IMR-90 (cell line): ENCODE data around the gene TWSG1. TPM values are rescaled to one million over a fixed set of nuclear protein-coding genes. Genes with fewer than 3 reads are reported as not detected.

Experiments
- ATAC-seq: fragments of 200-7000 bp; cut with Tn5 transposase; 2 replicates; pipeline ENCODE4 v1.9.1; 2020; ENCODE audit warnings: low read depth, mild to moderate bottlenecking, moderate library complexity
- BruUV-seq: library from RNA; stranded (reverse); fragments of 400-500 nt; replicated peaks from 2 replicates; lab custom pipeline; 2021; lab: Mats Ljungman, UMichigan
- CTCF ChIA-PET: fragments of 300-600 bp; formaldehyde crosslinking; extraction: SDS; loops from one replicate; lab custom pipeline; 2021; ENCODE audit warnings: antibody characterized with exemption; lab: Yijun Ruan, JAX
- POLR2A ChIA-PET: fragments of 300-600 bp; sonication (Branson Sonifier 250); formaldehyde crosslinking; loops from one replicate; lab custom pipeline; 2022; ENCODE audit warnings: antibody characterized with exemption; ENCODE audit not compliant: unreplicated experiment; lab: Charles Lee
- DNase-seq: peaks from one replicate; pipeline ENCODE4 v3.0.0; 2013
- H2AFZ ChIP-seq: replicated peaks from 2 replicates; pipeline ENCODE3; 2013; ENCODE audit warnings: low read length, mild to moderate bottlenecking; ENCODE audit not compliant: poor library complexity
- H2AK5ac ChIP-seq: 2 replicates; pipeline ENCODE4 v1.6.1; 2013; ENCODE audit warnings: low read depth, low read length, inconsistent platforms
- H2AK9ac ChIP-seq: replicated peaks from 2 replicates; pipeline ENCODE3; 2013; ENCODE audit warnings: mild to moderate bottlenecking, low read depth, low read length, moderate library complexity; ENCODE audit not compliant: poor library complexity
- H2BK120ac ChIP-seq: 2 replicates; pipeline ENCODE4 v1.6.1; 2013; ENCODE audit warnings: low read depth, low read length, inconsistent platforms
- H2BK15ac ChIP-seq: 3 replicates; pipeline ENCODE4 v1.6.1; 2013; ENCODE audit warnings: low read depth, low read length, inconsistent platforms
- H2BK20ac ChIP-seq: 2 replicates; pipeline ENCODE4 v1.6.1; 2013; ENCODE audit warnings: low read depth, mild to moderate bottlenecking, inconsistent platforms, low read length, moderate library complexity
- H2BK5ac ChIP-seq: 2 replicates; pipeline ENCODE4 v1.6.1; 2013; ENCODE audit warnings: mild to moderate bottlenecking, low read depth, low read length, inconsistent platforms; ENCODE audit not compliant: poor library complexity, severe bottlenecking
- H3K14ac ChIP-seq: replicated peaks from 2 replicates; pipeline ENCODE4 v1.6.1; 2013; ENCODE audit warnings: low read depth, low read length, inconsistent platforms
- H3K18ac ChIP-seq: 2 replicates; pipeline ENCODE4 v1.6.1; 2013; ENCODE audit warnings: low read depth, low read length, control low read depth
- H3K23ac ChIP-seq: 2 replicates; pipeline ENCODE4 v1.6.1; 2013; ENCODE audit warnings: low read depth, low read length, inconsistent platforms
- H3K27ac ChIP-seq: 2 replicates; pipeline ENCODE4 v1.5.1; 2013; ENCODE audit warnings: mild to moderate bottlenecking, control low read depth, low read length; ENCODE audit not compliant: insufficient read depth
- H3K27me3 ChIP-seq: 2 replicates; pipeline ENCODE4 v1.6.1; 2013; ENCODE audit warnings: low read length; ENCODE audit not compliant: control insufficient read depth, insufficient read depth
- H3K36me3 ChIP-seq: 2 replicates; pipeline ENCODE4 v1.6.1; 2013; ENCODE audit warnings: low read length, mixed read lengths; ENCODE audit not compliant: control insufficient read depth, insufficient read depth
- H3K4ac ChIP-seq: 2 replicates; pipeline ENCODE4 v1.6.1; 2013; ENCODE audit warnings: low read depth, low read length, inconsistent platforms
- H3K4me1 ChIP-seq: 2 replicates; pipeline ENCODE4 v1.6.1; 2013; ENCODE audit warnings: low read length, mixed read lengths; ENCODE audit not compliant: control insufficient read depth, insufficient read depth
- H3K4me2 ChIP-seq: 2 replicates; pipeline ENCODE4 v1.6.1; 2013; ENCODE audit warnings: low read depth, mild to moderate bottlenecking, control low read depth, low read length, moderate library complexity
- H3K4me3 ChIP-seq: 2 replicates; pipeline ENCODE4 v1.5.1; 2013; ENCODE audit warnings: low read depth, mild to moderate bottlenecking, control low read depth, low read length, moderate library complexity; ENCODE audit not compliant: insufficient read depth
- H3K56ac ChIP-seq: 2 replicates; pipeline ENCODE4 v1.6.1; 2013; ENCODE audit warnings: low read length, inconsistent platforms; ENCODE audit not compliant: insufficient read depth; ENCODE audit errors: extremely low read depth
- H3K79me1 ChIP-seq, 2 experiments: 2 replicates each; pipeline ENCODE4 v1.6.1; 2013; ENCODE audit warnings: low read length in 2 of 2, inconsistent platforms in 1 of 2, low read depth in 1 of 2
- H3K9ac ChIP-seq: 2 replicates; pipeline ENCODE4 v1.6.1; 2013; ENCODE audit warnings: low read depth, low read length, control low read depth
- H3K9me1 ChIP-seq: 2 replicates; pipeline ENCODE4 v1.6.1; 2013; ENCODE audit warnings: low read length, inconsistent platforms; ENCODE audit not compliant: insufficient read depth
- H3K9me3 ChIP-seq: 2 replicates; pipeline ENCODE4 v1.6.1; 2013; ENCODE audit warnings: low read length; ENCODE audit not compliant: control insufficient read depth, insufficient read depth
- H4K20me1 ChIP-seq: 2 replicates; pipeline ENCODE4 v1.6.1; 2013; ENCODE audit warnings: low read length, inconsistent platforms; ENCODE audit not compliant: insufficient read depth
- H4K5ac ChIP-seq: 2 replicates; pipeline ENCODE4 v1.6.1; 2013; ENCODE audit warnings: mild to moderate bottlenecking, low read depth, low read length, control low read depth
- H4K8ac ChIP-seq, 2 experiments: 2 replicates each; pipeline ENCODE4 v1.6.1; 2013; ENCODE audit warnings: low read depth in 2 of 2, low read length in 2 of 2, control low read depth in 1 of 2, inconsistent platforms in 1 of 2
- H4K91ac ChIP-seq: 2 replicates; pipeline ENCODE4 v1.6.1; 2013; ENCODE audit warnings: low read depth, low read length, inconsistent platforms; ENCODE audit not compliant: insufficient read depth
- CEBPB ChIP-seq: IDR thresholded peaks from 2 replicates; pipeline ENCODE4 v1.6.1; 2012; ENCODE audit warnings: low read depth, low read length, improper control_type of control experiment
- dilution Hi-C: fragments of 300-500 bp; cut with HindIII; formaldehyde crosslinking; loops from one replicate; pipeline ENCODE4 v1.14.3; 2018; ENCODE audit warnings: low sequenced_read_pairs; ENCODE audit not compliant: unreplicated experiment
- in situ Hi-C: fragments of 300-500 bp; cut with MboI; formaldehyde crosslinking; loops from 3 replicates; pipeline ENCODE4 v1.14.3; 2019; ENCODE audit warnings: low sequenced_read_pairs, inconsistent platforms, mixed read lengths
- intact Hi-C: fragments of 100-400 bp; cut with micrococcal nuclease; formaldehyde crosslinking; loops from 2 replicates; pipeline ENCODE4 v1.10.0; 2022
- polyA plus RNA-seq, 3 experiments: library from polyadenylated mRNA; depleted of rRNA; stranded (reverse); fragments of >200 nt; gene quantifications; 2 replicates each; pipeline ENCODE4 v1.2.3, GENCODE V29; 2012; ENCODE audit warnings: low replicate concordance in 1 of 3
- total RNA-seq: library from RNA; depleted of rRNA; stranded (reverse); fragments of >200 nt; gene quantifications from 2 replicates; pipeline ENCODE4 v1.2.3, GENCODE V29; 2012

Gene TWSG1
- total and polyA plus RNA-seq, 2 of the 4 experiments (the other 2 are of a cell fraction) = 80.4 to 115 TPM

- peak overlapping the region; percentile 74 for H3K4me2 ChIP-seq
- no peak overlapping the region; a peak in 1 of 4 replicates for H4K8ac ChIP-seq
- no peak overlapping the region for H3K9ac ChIP-seq
- ChIA-PET POLR2A (no interaction called here), CTCF (interaction anchor here (0.6 kb wide), 1 partner anchor 10 kb away, joined by 3 read pairs; no protein-coding TSS in a partner anchor)
- no peak overlapping the region for H4K5ac ChIP-seq
- H3K27ac ChIP-seq = peak overlapping the region; percentile 60; the same call in 1 of the 2 replicates
- H3K36me3 ChIP-seq = peaks cover 15% of the 10 kb centered on the region
- H2BK15ac ChIP-seq = no peak overlapping the region
- no peaks in the 10 kb centered on the region for H3K27me3 ChIP-seq
- dilution Hi-C loops = no loop called here
- H2AK9ac ChIP-seq = no peak overlapping the region
- H2BK20ac ChIP-seq = no peak overlapping the region
- in situ Hi-C loops = no loop called here
- H3K4ac ChIP-seq = no peak overlapping the region
- peak overlapping the region; percentile 85 for H2BK5ac ChIP-seq
- no peaks in the 10 kb centered on the region; the same call in none of the 2 replicates for H3K9me1 ChIP-seq
- H2AFZ ChIP-seq = no peak overlapping the region
- no peak overlapping the region for H3K4me3 ChIP-seq
- BruUV-seq = no TSS peak
- H3K14ac ChIP-seq = no peak overlapping the region
- no peak overlapping the region for H3K56ac ChIP-seq
- H2BK120ac ChIP-seq = no peak overlapping the region
- H3K4me1 ChIP-seq = peaks cover 15% of the 10 kb centered on the region
- H4K20me1 ChIP-seq = peaks cover 40% of the 10 kb centered on the region
- H2AK5ac ChIP-seq = no peak overlapping the region
- peak; percentile 83 for ATAC-seq
- H3K23ac ChIP-seq = no peak overlapping the region
- TF ChIP-seq CEBPB = no peak
- peak; percentile 72 for DNase-seq
- intact Hi-C loops = loop anchor here (5.0 kb wide), 1 partner anchor 129 kb away; the partner anchor contains the start of gene RALBP1
- no peak overlapping the region for H3K18ac ChIP-seq
- no peaks in the 10 kb centered on the region for H3K9me3 ChIP-seq
- H3K79me1 ChIP-seq = peaks cover 14 to 60% of the 10 kb centered on the region in 2 experiments; a peak in 3 of 4 replicates
- no peak overlapping the region for H4K91ac ChIP-seq
Measured at GRCh38 chr18:9348766-9349165, 14.2 kb downstream of the TWSG1 start.
